GM18909 (cell line): ENCODE measurements around the gene GALNT12.

Experiments
- ATAC-seq: cut with Tn5 transposase; IDR thresholded peaks from one replicate; pipeline ENCODE4 v1.9.1; 2021; ENCODE audit warnings: mild to moderate bottlenecking; ENCODE audit not compliant: unreplicated experiment, poor library complexity

GALNT12 gene

DNA sequence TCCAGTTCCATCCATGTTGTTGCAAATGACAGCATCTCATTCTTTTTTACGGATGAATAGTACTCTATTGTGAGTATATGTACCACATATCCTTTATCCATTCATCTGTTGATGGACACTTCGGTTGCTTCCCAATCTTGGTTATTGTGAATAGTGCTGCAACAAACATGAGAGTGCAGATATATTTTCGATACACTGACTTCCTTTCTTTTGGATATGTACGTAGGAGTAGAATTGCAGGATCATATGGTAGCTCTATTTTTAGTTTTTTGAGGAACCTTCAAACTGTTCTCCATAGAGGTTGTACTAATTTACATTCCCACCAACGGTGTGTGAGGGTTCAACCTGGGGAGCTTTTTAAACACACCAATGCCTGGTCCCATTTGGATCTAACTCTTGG, 22.3 kb downstream of the GALNT12 start:
- no peak for ATAC-seq

DNA sequence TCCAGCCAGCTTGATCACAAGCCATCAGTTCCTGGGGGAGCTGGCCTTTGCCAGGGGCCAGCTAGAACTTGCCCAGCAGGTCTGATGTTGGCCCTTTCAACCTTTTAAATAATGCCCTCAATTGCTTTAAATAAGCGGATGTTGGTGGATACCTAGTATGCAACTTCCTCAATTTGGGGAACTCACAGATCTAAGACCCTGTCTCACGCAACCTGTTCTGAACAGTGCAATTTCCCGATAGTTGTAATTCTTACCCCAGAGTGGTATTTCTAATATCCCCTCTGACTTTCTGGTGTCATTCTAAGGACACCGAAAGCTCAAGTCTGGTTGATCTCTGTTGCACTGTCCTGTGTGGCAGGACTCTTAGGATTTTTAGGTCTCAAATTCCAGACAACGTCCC, 23.1 kb downstream of the GALNT12 start:
- no peak for ATAC-seq

DNA sequence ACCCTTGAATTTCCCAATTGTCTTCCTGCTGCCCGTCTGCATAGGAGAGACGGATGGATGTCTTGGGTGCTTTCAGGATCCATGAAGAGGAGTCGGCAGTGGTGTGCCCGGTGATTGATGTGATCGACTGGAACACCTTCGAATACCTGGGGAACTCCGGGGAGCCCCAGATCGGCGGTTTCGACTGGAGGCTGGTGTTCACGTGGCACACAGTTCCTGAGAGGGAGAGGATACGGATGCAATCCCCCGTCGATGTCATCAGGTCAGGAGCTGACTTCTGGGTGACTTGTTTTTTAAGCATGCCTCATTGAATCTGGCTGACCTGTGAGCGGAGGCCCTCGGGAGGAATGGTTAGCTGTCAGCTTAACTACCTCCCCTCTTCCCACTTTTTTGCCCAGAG, 24.2 kb downstream of the GALNT12 start:
- no peak for ATAC-seq

DNA sequence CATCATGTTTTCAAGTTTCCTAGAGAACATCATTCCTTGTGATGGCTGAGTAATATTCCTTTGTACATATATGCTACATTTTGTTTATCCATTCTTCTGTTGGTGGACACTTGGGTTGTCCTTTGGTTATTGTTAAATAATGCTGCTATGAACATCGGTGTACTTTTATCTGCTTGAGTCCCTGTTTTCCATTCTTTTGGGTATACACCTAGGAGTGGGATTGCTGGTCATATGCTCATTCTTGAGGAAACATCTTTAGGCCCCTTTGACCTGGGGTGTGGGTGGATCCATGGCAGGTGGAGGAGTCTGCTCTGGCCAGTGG, 25.3 kb downstream of the GALNT12 start:
- no peak for ATAC-seq

DNA sequence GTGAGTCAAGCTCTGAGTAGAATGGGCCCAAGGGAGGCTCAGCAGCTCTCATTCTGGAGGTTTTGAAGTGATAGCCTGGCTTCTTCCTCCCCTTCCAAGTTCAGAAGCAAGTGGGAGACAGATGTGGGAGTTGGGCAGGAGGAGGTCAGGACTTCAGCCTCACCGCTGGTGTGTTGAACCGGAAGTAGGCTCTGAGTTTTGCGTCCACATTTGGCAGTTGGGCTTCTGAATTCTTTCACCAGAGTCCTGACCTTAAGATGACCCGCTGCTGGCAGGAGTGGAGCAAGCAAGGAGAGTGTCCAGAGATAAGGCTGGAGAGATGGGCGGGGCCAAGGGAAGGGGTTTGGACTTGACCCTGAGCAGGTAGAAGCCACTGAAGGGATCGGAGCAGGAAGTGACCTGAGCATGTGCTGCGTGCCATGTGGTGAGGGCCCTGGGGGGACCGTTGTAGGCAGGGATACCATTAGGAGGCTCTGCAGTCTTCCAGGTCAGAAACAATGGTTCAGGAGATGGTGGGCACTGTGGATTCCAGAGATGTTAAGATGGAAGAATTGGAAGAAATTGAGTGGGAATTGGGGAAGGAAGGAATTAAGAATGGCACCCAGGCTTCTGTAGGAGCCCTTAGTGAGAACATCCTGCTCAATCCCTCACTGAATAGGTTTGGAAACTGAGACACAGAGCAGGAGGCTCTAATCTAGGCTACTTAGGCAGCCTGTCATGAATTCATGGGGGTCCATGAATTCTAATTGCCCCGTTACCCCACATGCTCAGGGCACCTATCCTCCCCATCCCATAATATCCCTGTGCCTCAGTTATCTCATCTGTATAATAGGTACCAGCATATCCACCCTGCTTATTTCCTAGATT, 25.9 kb downstream of the GALNT12 start:
- no peak for ATAC-seq

DNA sequence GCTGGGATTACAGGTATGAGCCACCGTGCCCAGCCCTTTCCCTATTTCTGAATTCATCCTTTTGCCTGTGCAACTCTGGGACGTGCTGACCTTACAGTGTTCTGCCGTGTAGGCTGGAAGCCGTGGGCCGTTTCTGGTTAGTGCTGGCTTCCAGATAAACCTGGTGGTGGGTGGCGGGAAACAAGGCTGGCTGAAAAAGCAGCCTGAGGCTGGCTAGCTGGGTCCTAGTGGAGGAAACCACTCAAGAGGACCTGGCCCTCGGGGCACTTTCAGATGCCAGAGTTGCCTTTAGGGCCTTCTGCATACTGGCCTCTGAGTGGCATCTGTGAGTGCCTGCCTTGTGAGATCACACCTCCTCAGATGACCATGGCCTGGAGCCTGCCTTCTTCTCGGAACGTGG, 26.9 kb downstream of the GALNT12 start:
- ATAC-seq, result no peak

DNA sequence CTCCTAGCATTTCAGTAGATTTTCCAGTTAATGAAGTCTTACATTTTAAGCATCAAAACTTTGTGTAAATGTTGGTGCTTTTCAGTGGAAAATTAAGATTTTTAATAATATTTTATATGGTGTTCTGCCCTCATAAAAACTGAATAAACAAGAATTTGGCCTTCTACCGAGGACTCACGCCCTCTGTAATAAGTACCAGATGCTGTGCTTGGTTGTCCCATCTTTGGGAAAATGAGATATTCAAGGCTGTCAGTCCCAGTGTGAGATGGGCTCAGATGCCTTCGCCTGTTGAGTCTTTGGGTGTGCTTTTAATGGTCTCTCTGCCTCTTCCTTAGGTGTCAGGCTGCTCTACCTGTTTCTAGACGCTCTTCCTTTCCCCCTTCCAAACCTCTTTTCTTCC, 28.7 kb downstream of the GALNT12 start:
- ATAC-seq, result no peak

DNA sequence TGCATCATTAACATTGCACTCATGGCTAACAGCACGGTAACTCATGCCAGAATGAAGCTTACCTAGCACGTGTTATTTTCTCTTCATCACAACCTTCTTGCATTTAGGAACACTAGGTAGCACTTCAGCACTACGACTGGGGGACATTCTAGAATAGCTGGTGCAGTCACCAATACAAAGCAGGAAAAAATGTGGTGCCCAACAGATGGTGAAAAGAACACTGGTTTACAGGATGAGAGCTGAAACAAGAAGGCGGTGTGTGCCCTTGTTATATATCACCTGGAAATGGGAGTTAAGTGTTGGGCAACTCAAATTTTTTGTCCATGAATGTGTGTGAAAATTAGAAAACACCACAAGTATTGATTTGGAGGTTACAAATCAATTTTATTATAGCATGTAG, 30.0 kb downstream of the GALNT12 start:
- no peak for ATAC-seq

DNA sequence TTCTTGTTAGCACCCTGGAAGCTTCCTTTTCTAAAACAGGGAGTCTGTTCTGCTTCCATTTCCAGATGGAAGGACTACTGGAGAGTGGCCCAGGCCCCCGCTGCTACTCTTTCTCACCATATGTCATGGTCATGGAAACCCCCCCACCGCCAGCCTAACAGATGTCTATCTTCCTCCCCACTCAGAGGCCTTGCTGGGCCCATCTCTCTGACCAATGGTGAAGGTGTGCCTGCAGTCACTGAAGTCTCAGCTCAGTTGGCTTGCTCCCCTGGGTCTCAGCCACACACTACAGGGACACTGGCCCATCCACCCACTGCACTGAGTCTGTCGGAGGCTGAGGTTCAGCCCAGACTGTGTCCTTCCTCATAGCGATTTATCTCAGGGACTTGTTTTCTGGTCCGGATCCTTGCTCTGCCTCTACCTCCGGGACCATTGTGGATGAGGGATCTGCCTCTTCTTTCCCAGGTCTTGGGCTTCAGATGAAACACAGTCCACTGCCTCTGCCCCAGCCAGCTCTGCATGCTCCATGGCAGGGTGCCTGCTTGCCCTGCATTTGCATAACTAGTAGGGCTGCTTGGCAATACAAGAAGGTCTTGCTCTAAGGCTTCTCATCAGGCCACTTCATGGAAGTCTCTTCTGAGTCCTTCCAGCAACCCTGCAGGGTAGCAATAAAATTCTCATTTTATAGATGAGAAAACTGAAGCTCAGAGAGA, 30.8 kb downstream of the GALNT12 start:
- no peak for ATAC-seq

DNA sequence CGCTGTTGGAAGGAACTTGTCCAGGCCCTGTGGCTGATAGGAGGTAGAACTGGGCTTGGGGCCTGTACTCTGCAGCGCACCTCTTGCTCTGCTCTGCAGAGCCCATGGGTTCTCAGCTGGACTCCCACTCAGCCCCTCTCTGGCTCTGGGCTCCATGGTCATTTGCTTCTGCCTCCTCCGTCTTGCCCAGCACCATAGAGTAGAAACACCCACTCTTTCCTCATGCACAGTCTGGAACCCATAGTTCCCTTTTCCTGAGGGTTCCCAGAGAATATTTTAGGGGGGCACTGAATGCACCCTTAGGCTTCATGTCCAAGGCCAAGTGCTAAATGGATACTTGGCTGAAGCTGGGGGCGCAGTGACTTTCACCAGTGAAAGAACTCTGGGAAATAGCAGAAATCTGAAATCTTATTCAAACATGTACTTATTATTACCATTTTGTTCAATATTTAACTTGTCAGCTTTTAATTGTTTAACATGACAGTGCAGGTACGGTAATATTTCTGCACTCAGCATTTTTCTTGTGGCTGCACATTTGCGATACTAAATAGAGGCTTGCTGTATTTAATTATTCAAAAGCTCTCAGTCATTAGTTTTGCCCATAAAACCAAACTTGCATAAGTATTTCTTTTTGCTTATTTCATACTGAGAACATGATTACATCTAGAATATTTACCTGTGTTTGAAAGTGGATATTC, 31.5 kb downstream of the GALNT12 start:
- ATAC-seq, result no peak

DNA sequence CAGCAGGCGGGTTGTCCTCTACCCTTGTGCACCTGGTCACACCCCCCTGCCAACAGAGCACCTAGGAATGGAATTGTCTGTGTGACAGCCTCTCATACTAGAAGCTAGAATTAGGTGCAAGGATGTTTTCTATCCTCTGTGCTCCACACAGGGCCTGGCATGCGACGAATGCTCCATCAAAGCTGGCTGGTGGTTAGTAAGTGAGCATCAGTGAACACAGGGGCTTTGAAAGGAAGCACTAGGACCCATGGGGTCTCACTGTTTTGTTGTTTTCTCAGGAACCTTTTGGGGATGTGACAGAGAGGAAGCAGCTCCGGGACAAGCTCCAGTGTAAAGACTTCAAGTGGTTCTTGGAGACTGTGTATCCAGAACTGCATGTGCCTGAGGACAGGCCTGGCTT, 32.3 kb downstream of the GALNT12 start:
- no peak for ATAC-seq

DNA sequence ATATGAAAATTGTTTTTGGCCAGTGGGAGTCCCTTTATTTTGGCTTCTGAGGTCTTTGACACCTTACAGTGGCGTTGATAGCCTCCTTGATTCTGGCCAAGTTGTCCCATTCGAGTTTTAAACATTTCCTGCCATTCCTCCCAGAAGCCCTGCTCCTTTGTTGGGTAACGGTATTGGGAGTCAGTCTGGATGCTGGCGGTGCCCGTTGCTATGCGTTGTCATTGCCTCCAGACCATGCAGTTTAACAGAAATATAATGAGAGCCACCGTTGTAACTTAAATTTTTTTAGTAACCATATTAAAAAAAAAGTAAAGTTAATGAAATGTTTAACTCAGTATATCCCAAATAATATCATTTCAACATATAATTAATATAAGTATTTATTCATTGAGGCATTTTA, 35.0 kb downstream of the GALNT12 start:
- no peak for ATAC-seq

DNA sequence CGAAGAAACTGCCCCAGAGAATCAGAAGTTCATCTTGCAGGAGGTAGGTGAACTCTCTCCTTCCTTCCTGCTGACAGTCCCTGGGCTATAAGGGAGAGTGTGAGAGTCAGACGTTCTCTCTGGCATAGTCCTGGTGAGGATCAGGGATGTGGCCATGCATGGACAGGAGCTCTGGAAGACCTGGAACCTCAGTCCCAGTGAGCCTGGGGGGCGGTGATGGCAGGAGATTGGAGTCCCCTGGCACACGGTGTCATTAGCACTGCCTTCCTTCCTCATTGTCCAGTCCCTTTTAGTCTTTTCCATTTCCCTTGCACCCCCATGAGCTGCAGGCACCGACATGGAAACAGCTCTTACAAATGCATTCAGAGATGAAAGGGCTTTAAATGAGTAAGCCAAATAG, 38.6 kb downstream of the GALNT12 start:
- ATAC-seq, result no peak

DNA sequence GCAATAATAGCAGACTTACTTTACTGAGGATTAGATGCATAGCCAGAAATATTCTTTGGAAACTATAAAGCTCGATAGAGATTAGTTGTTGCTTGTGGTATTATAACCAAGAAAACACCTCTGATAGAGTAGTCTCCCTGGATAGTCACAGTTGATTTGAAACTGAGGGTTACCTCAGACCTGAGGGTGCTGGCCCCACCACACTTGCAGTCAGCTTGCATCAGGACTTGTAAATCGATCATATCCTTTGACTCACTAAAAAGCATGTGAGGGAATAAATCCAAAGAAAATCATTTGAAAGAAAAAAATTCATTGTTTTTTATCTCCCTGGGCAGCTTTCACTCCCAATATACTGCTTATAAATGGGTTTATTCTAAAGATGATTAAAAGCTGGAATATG, 39.4 kb downstream of the GALNT12 start:
- ATAC-seq, result no peak

DNA sequence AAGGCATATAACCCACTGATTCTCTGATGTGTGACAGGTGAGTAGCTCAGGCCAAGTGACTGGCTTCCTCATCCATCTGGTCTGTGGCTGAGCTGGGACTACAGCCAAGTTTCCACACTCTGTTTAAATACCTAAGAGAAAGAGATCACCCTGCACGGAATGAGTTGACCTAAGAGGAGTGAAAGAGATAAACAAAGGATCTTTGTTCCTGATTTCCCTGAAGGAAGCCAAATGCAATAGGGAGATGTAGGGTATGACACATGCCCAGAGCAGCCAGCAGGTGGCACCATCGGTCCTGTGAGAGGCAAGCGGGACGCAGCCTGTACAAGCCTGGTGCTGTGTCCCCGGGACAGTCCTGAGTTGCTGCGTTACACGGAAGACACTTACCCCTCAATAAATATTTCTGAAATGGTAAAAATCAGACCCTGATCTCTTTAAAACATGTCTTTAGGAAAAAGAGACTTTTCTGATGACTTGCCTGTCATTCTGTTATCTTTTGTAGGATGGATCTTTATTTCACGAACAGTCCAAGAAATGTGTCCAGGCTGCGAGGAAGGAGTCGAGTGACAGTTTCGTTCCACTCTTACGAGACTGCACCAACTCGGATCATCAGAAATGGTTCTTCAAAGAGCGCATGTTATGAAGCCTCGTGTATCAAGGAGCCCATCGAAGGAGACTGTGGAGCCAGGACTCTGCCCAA, 41.1 kb downstream of the GALNT12 start:
- peak; percentile 91 for ATAC-seq

DNA sequence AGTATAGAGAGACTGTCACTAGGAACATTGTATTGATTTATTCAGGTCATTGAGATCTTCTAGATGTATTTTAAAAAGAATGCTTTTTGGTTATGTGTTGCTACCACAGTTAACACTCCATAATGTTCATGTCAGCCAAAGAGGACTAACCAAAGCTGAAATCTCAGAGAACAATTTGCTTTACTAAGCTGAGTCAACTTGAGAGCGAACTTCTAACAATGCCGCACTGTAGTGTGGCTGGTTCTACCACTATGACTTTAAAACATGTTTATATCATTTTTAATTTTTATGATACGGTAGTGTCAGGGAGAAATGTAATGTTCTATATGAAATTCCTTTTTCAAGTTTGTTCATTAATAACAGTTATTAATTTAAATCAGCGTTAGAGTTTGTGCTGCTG, 42.1 kb downstream of the GALNT12 start:
- no peak for ATAC-seq

DNA sequence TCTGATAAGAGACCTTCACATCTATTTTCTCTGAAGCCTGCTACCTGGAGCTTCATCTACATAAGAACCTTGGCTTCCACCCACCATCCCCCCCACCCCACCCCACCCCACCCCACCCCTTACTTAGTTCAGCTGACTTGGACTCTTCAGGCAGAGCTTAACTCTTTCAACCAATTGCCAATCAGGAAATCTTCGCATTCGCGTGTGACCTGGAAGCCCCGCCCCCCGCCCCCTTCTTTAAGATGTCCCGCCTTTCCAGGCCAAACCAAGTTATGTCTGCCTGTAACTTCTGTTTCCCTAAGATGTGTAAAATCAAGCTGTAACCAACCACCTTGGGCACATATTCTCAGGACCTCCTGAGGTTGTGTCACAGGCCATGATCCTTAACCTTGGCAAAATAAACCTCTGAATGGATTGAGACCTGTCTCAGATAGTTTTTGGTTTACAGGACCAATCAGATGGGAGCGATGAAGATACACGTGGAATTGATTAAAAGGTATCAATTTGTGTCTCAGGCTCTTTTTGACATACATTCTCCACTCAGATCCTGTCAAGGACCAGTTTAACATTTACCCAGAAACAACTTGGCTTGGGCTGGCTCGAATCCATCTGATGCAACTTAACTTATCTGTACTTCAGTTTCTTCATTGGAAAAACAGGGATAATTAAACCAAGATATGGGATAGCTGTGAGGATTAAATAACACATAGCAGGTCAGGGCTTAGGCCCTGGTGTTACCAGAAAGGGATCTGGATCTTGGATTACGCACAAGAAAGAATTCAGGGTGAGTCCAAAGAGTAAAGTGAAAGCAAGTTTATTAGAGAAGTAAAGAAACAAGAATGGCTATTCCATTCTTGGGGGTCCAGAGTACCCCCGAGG, 43.6 kb downstream of the GALNT12 start:
- no peak for ATAC-seq

DNA sequence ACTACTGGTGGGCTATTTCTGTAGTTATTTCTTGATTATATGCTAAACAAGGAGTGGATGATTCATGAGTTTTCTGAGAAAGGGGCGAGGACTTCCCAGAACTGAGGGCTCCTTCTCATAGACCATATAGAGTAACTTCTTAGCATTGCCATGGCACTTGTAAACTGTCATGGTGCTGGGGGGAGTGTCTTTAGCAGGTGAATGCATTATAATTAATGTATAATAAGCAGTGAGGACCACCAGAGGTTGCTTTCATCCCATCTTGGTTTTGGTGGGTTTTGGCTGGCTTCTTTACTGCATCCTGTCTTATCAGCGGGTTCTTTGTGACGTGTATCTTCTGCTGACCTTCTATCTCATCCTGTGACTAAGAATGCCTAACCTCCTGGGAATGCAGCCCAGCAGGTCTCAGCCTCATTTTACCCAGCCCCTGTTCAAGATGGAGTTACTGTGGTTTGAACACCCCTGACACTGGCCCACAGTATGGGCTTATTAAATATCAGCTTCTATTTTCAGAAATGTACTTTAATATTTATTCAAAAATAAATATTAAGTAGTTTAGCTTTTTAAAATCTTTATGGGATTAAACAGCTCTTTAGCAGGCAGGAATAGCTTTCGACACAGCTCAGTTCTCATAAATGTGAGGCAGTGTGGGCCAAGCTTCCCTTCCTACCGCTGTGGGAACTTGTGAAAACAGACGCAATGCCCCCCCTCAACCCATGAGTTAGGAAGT, 44.4 kb downstream of the GALNT12 start:
- no peak for ATAC-seq

DNA sequence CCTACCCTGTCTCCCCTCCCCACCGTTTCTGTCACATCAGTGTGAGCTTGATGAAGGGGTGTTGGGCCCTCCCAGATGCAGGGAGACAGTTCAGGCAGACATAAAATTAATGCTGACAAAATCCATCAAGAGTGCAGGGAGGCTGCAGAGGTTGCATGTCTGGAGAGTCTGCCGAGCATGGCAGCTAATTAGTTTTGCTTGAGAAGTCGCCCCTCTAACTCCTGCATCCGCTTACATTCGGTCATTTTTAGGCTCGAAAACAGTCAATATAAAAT, 44.9 kb downstream of the GALNT12 start:
- no peak for ATAC-seq
